ENCODE results near the gene EIF3F. TPM values are rescaled to one million over a fixed set of nuclear protein-coding genes. Genes with fewer than 3 reads are reported as not detected.

EIF3F gene
- total and polyA plus RNA-seq, 5 donors from 2014 or later: 331 to 507 (median 458) TPM

DNA sequence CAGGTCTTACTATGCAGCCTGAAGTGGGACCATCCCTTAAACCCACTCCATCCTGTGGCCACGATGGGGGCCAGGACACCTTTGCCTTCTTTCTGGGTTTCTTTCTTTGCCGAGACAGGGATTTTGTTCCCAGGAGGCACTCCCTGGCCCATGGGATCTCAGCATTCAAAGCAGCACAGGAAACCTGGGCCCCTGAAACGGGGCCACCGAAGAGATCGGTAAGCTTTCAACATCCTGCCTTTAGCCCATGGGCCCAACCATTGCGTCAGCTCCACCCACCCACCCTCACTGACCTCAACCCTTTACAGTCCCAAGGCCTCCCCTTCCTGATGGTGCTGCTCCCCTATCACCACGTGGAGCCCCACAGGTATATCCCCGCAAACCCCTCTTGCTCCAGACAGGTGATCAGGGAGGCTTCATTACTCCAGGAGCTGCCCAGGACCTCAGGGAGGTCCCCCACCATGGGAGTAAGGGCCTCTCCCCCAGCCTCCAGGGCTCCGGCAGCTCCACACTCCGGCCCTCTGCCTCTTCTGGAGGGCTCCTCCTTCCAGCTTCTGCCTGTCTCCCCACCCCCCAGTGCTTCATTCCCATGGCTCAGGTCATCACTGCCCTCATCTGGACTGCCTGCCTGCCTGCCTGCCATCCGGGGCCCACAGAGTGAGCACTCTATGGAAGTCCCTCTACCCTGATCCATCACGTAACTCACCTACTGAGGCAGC is 51.8 kb downstream of the EIF3F start:
- no peaks in the 10 kb centered on the region for H3K4me1 ChIP-seq (ENCODE audit: control insufficient read depth, insufficient read depth, low read length, poor library complexity, severe bottlenecking)
- Mint-ChIP-seq H3K4me3 (no peak overlapping the region), H3K27me3 (peaks cover 13% of the 10 kb centered on the region), H3K9me3 (peaks cover 0 to 1% (median 0%) of the 10 kb centered on the region in 7 donors), H3K4me1 (no peaks in the 10 kb centered on the region), H3K27ac (no peak overlapping the region), H3K36me3 (no peaks in the 10 kb centered on the region)
- no peak overlapping the region for H3K4me3 ChIP-seq (ENCODE audit: low read depth, low read length)
- H3K9me3 ChIP-seq (ENCODE audit: control insufficient read depth in 2 of 2, low read length in 2 of 2): no peaks in the 10 kb centered on the region
- DNase-seq (no peak), ATAC-seq (ENCODE audit: low read depth in 2 of 2) (no peak)
- H3K27ac ChIP-seq (ENCODE audit: insufficient read depth, low read length, poor library complexity, severe bottlenecking): no peak overlapping the region
- H3K36me3 ChIP-seq (ENCODE audit: control insufficient read depth, insufficient read depth, low read length): no peaks in the 10 kb centered on the region
- no peaks in the 10 kb centered on the region for H3K27me3 ChIP-seq (ENCODE audit: control insufficient read depth, insufficient read depth, low read length)

- H3K27ac Mint-ChIP-seq: no peak overlapping the region
- ATAC-seq (ENCODE audit: low read depth in 2 of 2) (no peak), DNase-seq (no peak)
- no peaks in the 10 kb centered on the region for H3K4me1 Mint-ChIP-seq
- peaks cover 0 to 3% (median 0%) of the 10 kb centered on the region in 7 donors for H3K9me3 Mint-ChIP-seq
- no peak overlapping the region for H3K27ac ChIP-seq (ENCODE audit: insufficient read depth, low read length, poor library complexity, severe bottlenecking)
- peaks cover 13% of the 10 kb centered on the region for H3K27me3 Mint-ChIP-seq
- no peaks in the 10 kb centered on the region for H3K27me3 ChIP-seq (ENCODE audit: control insufficient read depth, insufficient read depth, low read length)
- no peak overlapping the region for H3K4me3 ChIP-seq (ENCODE audit: low read depth, low read length)
- no peaks in the 10 kb centered on the region for H3K36me3 ChIP-seq (ENCODE audit: control insufficient read depth, insufficient read depth, low read length)
- H3K36me3 Mint-ChIP-seq: no peaks in the 10 kb centered on the region
- H3K4me3 Mint-ChIP-seq: no peak overlapping the region
- no peaks in the 10 kb centered on the region for H3K4me1 ChIP-seq (ENCODE audit: control insufficient read depth, insufficient read depth, low read length, poor library complexity, severe bottlenecking)
- no peaks in the 10 kb centered on the region for H3K9me3 ChIP-seq (ENCODE audit: control insufficient read depth in 2 of 2, low read length in 2 of 2)
Observed at GRCh38 chr11:8039530-8040260, 52.6 kb downstream of the EIF3F start.

DNA sequence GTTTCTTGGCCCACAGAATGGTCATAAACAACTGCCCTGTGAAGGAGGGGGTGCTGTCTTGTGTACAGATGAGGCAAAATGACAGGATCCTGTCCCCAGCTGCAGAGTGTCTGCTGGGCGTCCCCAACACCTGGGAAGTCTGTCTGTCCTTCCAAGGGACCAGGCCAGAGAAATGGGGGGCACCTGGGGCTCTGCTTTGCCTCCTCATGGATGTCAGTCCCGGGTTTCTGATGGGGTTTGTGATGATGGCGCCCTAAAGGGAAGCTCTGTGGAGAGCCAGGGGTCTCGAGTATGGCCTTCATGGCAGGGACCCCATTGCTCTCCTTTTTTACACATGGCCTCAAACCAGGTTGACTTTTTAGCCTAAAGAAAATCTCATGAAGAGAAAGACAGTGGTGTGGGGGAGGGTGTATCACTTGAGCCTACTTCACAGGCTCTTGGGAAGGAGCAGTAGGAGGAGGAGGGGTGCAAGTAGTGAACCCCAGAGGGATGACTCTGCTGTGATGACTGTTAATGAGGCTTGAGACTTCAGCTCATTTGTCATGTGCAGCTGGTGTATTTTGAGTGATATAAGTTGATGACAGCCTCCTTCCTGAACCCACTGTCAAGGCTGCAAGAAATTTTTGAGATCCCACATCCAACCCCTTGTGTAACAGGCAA is 53.3 kb downstream of the EIF3F start:
- ATAC-seq (ENCODE audit: low read depth in 2 of 2) (no peak), DNase-seq (no peak)
- Histone ChIP-seq H3K27me3 (ENCODE audit: control insufficient read depth, insufficient read depth, low read length) (no peaks in the 10 kb centered on the region), H3K9me3 (ENCODE audit: control insufficient read depth in 2 of 2, low read length in 2 of 2) (no peaks in the 10 kb centered on the region), H3K4me3 (ENCODE audit: low read depth, low read length) (no peak overlapping the region), H3K27ac (ENCODE audit: insufficient read depth, low read length, poor library complexity, severe bottlenecking) (no peak overlapping the region), H3K4me1 (ENCODE audit: control insufficient read depth, insufficient read depth, low read length, poor library complexity, severe bottlenecking) (no peaks in the 10 kb centered on the region), H3K36me3 (ENCODE audit: control insufficient read depth, insufficient read depth, low read length) (no peaks in the 10 kb centered on the region)
- Mint-ChIP-seq H3K9me3 (peaks cover 0 to 5% (median 0%) of the 10 kb centered on the region in 7 donors), H3K27ac (no peak overlapping the region), H3K27me3 (peaks cover 8% of the 10 kb centered on the region), H3K4me3 (no peak overlapping the region), H3K4me1 (no peaks in the 10 kb centered on the region), H3K36me3 (no peaks in the 10 kb centered on the region)

GRCh38 chr11:8040921-8041285 is 53.8 kb downstream of the EIF3F start:
- H3K9me3 ChIP-seq (ENCODE audit: control insufficient read depth in 2 of 2, low read length in 2 of 2): no peaks in the 10 kb centered on the region
- no peaks in the 10 kb centered on the region for H3K27me3 ChIP-seq (ENCODE audit: control insufficient read depth, insufficient read depth, low read length)
- no peak for DNase-seq
- no peak overlapping the region for H3K27ac ChIP-seq (ENCODE audit: insufficient read depth, low read length, poor library complexity, severe bottlenecking)
- no peak for ATAC-seq (ENCODE audit: low read depth in 2 of 2)
- Mint-ChIP-seq H3K27ac (no peak overlapping the region), H3K27me3 (peaks cover 5% of the 10 kb centered on the region), H3K9me3 (peaks cover 0 to 5% (median 0%) of the 10 kb centered on the region in 7 donors), H3K4me1 (no peaks in the 10 kb centered on the region), H3K36me3 (no peaks in the 10 kb centered on the region), H3K4me3 (no peak overlapping the region)
- H3K4me3 ChIP-seq (ENCODE audit: low read depth, low read length): no peak overlapping the region
- H3K4me1 ChIP-seq (ENCODE audit: control insufficient read depth, insufficient read depth, low read length, poor library complexity, severe bottlenecking): no peaks in the 10 kb centered on the region
- H3K36me3 ChIP-seq (ENCODE audit: control insufficient read depth, insufficient read depth, low read length): no peaks in the 10 kb centered on the region

DNA sequence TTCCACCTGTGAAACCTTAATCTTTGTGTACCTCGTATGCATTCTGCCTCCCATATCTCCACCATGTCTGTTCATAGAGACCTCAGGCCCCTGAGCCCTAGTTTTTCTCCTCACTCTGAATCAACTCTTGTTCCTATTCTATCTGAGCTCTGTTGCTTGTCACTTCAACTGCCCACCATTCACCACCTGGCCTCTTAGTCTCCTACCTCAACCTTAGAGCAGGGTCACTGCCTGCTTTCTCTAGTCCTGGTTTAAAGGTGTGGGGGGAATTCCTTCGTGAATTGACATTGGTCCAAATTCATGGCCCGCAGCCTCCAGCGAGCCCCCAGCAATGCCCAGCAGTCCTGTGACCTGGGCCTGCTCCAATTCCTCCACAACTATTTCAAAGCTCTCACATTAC is 54.4 kb downstream of the EIF3F start:
- ATAC-seq (ENCODE audit: low read depth in 2 of 2) (no peak), DNase-seq (no peak)
- Histone ChIP-seq H3K27me3 (ENCODE audit: control insufficient read depth, insufficient read depth, low read length) (no peaks in the 10 kb centered on the region), H3K36me3 (ENCODE audit: control insufficient read depth, insufficient read depth, low read length) (no peaks in the 10 kb centered on the region), H3K9me3 (ENCODE audit: control insufficient read depth in 2 of 2, low read length in 2 of 2) (no peaks in the 10 kb centered on the region), H3K4me3 (ENCODE audit: low read depth, low read length) (no peak overlapping the region), H3K4me1 (ENCODE audit: control insufficient read depth, insufficient read depth, low read length, poor library complexity, severe bottlenecking) (no peaks in the 10 kb centered on the region), H3K27ac (ENCODE audit: insufficient read depth, low read length, poor library complexity, severe bottlenecking) (no peak overlapping the region)
- Mint-ChIP-seq H3K27me3 (peaks cover 5% of the 10 kb centered on the region), H3K4me1 (no peaks in the 10 kb centered on the region), H3K27ac (no peak overlapping the region), H3K36me3 (no peaks in the 10 kb centered on the region), H3K9me3 (peaks cover 0 to 5% (median 0%) of the 10 kb centered on the region in 7 donors), H3K4me3 (no peak overlapping the region)

DNA sequence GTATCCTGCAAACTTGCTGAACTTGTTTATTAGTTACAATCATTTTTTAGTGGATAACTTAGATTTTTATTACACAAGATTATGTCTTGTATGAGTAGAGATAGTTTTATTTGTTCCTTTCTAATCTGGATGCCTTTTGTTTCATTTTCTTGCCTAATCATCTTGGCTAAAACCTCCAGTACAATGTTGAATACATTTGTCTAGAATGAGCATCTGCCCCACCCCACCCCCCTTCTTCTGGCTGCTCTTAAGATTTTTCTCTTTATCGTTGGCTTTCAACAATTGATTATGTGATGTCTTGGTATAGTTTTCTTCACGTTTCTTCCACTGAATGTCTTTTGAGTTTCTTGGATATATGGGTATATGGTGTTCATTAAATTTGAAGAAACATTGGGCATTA is 56.6 kb downstream of the EIF3F start:
- Histone ChIP-seq H3K27me3 (ENCODE audit: control insufficient read depth, insufficient read depth, low read length) (no peaks in the 10 kb centered on the region), H3K9me3 (ENCODE audit: control insufficient read depth in 2 of 2, low read length in 2 of 2) (no peaks in the 10 kb centered on the region), H3K36me3 (ENCODE audit: control insufficient read depth, insufficient read depth, low read length) (no peaks in the 10 kb centered on the region), H3K27ac (ENCODE audit: insufficient read depth, low read length, poor library complexity, severe bottlenecking) (no peak overlapping the region), H3K4me1 (ENCODE audit: control insufficient read depth, insufficient read depth, low read length, poor library complexity, severe bottlenecking) (no peaks in the 10 kb centered on the region), H3K4me3 (ENCODE audit: low read depth, low read length) (no peak overlapping the region)
- H3K4me1 Mint-ChIP-seq: no peaks in the 10 kb centered on the region
- no peaks in the 10 kb centered on the region for H3K27me3 Mint-ChIP-seq
- ATAC-seq (ENCODE audit: low read depth in 2 of 2) (no peak), DNase-seq (no peak)
- H3K9me3 Mint-ChIP-seq: peaks cover 0 to 3% (median 0%) of the 10 kb centered on the region in 7 donors
- no peak overlapping the region for H3K4me3 Mint-ChIP-seq
- H3K27ac Mint-ChIP-seq: no peak overlapping the region
- H3K36me3 Mint-ChIP-seq: no peaks in the 10 kb centered on the region

DNA sequence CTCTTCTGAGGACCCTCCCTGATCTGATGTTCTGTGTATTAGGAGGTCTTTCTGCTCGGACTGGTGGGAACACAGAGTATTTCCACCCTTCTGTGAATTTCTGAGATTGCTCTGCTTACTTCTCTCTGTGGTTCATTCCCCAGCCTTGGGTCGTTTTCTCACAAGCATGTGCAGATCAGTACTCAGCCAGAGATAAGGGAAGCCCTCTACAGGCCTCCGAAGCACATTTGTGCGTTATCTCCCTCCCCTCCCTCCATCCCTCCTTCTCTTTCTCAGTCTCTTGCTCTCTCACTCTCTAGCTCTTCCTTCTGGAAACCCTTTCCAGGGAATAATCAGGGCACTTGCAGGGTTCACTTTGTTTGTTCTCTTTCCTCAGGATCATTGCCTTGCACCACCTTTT is 58.7 kb downstream of the EIF3F start:
- peaks cover 0 to 3% (median 0%) of the 10 kb centered on the region in 7 donors for H3K9me3 Mint-ChIP-seq
- H3K4me1 Mint-ChIP-seq: no peaks in the 10 kb centered on the region
- DNase-seq (no peak), ATAC-seq (ENCODE audit: low read depth in 2 of 2) (no peak)
- H3K36me3 Mint-ChIP-seq: no peaks in the 10 kb centered on the region
- H3K27ac Mint-ChIP-seq: no peak overlapping the region
- Histone ChIP-seq H3K4me1 (ENCODE audit: control insufficient read depth, insufficient read depth, low read length, poor library complexity, severe bottlenecking) (no peaks in the 10 kb centered on the region), H3K4me3 (ENCODE audit: low read depth, low read length) (no peak overlapping the region), H3K9me3 (ENCODE audit: control insufficient read depth in 2 of 2, low read length in 2 of 2) (no peaks in the 10 kb centered on the region), H3K27me3 (ENCODE audit: control insufficient read depth, insufficient read depth, low read length) (no peaks in the 10 kb centered on the region), H3K36me3 (ENCODE audit: control insufficient read depth, insufficient read depth, low read length) (no peaks in the 10 kb centered on the region), H3K27ac (ENCODE audit: insufficient read depth, low read length, poor library complexity, severe bottlenecking) (no peak overlapping the region)
- no peak overlapping the region for H3K4me3 Mint-ChIP-seq
- no peaks in the 10 kb centered on the region for H3K27me3 Mint-ChIP-seq

Measured in CD4-positive, CD25-positive, alpha-beta regulatory T cell (primary cell).